NK-92 (cell line): Measurements from ENCODE around the gene KIF1A.

Experiments used
- DNase-seq: peaks from one replicate; lab custom pipeline; 2025; ENCODE audit not compliant: unreplicated experiment; lab: John Stamatoyannopoulos, UW

KIF1A gene

GRCh38 chr2:240799033-240799820 lies 20.8 kb downstream of the KIF1A start:
- no peak for DNase-seq

- DNase-seq: no peak
Measured at GRCh38 chr2:240798327-240798905, 21.6 kb downstream of the KIF1A start.

GRCh38 chr2:240797914-240798313 lies 22.1 kb downstream of the KIF1A start:
- no peak for DNase-seq

DNA sequence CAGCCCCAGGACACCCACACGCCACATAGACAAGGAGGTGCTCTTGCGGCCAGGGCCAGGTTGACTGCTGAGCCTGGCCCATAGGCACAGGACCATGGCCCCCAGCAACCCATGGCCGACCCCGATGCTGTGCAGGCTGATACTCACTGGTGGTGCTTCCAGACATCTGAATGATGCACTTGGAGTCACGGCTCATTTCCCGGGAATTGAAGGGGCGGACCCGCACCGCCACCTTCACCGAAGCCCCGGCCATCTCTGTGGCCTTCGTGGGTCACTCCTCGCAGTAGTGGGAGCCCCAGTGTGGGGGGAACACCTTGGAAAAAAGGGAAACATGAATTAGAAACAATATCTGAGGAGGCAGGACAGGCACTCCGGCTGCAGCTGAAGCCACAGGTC lies 22.5 kb downstream of the KIF1A start:
- DNase-seq: no peak

- DNase-seq: no peak
Measured at GRCh38 chr2:240796543-240797499, 23.2 kb downstream of the KIF1A start.

DNA sequence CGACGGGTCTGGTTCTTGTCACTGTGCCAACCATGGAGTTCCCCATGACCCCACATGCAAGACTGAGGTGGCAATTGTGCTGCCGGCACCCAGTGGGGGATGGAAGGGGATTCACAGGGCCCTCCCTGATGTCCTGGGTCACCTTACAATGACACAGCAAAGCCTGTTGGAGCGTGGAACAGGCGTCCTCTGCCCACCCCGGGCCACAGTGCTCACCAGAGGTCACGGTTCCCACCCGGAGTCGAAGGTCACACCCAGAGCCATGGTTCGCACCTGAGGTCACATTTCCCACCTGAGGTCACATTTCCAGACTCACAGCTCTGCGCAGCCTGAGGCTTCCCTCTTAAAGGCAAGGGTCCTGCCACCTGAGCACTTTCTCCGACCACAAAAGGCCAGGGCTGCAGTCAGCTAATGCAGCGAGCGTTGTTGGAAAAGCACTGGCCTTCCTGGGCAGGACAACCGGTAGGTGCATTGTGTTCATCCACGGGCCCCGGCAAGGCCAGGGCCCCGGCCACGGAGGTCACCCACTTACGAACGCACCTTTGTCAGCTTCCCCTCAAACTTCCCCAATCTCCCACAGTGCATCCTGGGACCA lies 24.0 kb downstream of the KIF1A start:
- no peak for DNase-seq

DNA sequence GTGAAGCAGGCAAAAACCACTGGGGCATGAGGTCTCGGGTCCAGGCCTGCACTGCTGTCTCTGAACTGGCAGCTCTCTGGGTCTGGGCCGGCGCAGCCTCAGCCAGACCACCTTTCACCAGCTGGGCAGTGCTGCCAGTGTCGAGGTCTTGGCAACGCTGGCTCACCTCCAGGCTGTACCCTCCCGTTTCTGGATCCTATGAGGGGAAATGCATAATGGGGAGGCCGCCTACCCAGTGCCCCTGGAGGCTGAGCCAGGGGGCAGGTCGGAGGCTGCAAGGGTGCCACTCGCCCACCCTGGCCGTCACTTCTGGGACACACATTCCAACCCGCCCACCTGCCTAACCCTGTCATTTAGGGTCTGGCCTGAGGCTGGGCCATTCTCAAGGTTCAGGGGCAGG lies 24.6 kb downstream of the KIF1A start:
- no peak for DNase-seq

DNA sequence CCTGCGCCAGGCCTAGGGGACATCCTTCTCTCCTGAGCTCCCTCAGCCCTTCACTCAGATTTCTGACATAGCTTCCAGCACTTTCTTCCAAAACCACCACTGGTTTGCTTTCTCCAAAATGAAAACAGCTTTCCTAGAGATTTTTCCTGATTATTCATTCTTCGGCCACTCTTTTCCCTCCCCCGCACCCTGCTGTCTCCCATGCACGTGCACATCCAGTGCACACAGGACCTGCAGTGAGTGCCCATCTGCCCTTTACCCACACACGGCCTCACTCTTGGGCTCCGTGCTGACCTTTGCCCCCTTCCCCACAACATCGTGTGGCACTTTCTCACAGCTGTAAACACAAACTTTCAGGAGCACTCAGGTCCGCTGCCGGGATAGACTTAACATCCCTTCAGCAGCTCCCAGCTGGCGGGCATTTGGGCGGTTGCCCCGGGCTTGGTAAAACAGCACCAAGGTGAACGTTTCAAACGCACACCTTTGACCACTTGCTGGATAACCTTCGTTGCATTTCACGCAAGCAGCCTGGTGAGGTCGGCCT lies 25.8 kb downstream of the KIF1A start:
- no peak for DNase-seq

DNA sequence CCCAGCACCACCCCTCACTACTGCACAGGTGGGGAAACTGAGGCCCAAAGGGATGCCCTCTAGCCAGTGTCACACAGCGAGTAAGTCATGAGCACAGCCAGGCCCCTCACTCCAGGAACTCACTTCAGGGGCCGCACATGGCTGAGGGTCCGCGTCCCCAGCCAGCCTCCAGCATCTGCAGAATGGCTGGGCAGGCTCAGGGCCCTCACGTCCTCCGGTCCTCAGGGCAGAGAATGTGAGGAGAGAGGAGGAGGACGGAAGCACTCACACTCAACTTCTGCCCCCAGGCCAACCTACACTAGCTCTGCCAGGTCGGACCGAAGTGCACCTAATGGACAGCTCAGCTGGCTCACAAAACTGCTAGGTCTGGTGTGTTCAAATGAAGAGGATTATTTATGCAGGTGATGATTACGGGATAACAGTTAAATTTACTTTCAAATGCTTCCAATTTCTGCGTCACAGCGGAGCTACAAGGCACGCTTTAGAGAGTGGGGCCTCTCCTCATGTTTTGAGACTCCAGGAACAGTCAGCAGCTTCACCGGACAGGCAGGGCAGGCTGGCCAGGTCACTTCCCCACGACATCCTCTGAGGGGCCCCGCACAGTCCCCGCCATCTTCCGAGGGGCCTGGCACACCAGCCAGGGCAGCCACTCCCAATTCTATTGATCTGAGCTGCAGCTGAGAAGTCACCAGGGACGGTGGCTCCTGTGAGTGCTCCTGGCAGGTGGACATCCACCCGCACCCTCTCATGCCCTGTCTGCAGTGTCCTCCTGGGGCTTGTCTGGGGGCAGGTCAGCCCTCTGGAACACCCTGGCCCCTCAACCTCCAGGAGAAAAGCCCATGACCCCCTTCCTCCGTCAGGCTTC lies 26.5 kb downstream of the KIF1A start:
- no peak for DNase-seq

DNA sequence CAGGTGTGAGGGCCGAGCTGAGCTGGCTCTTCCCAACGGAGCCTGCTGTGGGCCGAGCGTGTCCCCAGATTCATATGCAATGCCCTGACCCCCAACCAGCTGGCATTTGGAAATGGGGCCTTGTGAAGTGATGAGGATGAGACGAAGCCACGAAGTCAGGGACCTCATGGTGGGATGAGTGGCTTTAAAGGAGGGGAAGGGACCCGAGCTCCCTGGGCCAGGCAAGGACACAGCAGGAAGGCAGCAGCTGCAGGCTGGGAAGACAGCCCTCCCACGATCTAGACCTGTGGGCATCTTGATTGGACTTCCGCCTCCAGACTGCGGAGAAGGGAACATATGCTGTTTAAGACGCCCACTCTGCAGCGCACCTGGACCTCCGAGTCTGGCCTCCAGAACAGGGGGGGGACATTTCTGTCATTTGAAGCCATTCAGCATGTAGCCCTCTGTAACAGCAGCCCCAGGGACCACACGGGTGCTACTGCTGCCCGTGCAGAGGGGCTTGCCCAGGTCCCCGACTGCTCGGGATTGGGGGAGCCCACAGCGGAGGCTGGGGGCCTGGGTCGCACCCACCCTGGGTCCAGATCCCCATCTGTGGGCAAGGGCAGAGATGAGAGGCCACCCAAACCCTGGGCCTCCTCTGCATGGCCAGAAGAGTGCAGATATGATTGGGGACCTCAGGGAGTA lies 27.2 kb downstream of the KIF1A start:
- DNase-seq: no peak

DNA sequence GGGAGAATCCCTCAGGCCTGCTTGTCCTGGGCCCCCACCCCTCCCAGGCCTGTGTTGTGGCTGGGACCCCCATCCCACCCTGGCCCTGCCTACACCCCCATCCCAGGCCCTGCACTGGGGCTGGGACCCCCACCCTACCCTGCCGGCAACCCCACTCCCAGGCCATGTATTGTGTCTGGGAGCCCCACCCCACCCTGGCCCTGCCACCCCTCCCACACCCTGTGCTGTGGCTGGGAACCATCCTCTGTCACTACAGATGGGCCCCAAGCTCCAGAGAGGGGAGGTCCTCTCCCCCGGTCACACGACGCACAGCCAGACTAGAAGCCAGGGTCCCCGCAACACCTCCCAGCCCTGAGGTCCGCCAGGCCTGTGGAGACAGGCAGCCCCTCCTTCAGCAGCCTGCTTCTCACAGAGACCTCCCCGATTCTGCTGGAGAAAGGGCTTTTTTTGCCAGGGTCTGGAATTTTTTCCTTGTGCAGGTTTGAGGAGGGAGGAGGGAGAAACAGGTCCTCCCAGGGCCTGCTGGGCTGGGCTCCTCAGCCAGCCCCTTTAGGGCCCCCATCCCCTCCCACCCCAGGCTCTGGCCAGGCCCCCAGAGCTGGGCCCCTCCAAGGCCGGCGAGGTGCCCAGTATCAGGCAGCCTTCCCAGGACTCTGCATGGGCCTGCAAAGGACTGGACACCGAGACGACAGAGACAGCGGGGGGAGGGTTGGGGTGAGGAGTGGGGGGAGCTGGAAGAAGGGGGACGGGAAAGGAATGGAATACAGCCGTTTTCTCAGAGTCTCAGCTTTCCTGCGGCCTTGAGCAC lies 28.0 kb downstream of the KIF1A start:
- no peak for DNase-seq

DNA sequence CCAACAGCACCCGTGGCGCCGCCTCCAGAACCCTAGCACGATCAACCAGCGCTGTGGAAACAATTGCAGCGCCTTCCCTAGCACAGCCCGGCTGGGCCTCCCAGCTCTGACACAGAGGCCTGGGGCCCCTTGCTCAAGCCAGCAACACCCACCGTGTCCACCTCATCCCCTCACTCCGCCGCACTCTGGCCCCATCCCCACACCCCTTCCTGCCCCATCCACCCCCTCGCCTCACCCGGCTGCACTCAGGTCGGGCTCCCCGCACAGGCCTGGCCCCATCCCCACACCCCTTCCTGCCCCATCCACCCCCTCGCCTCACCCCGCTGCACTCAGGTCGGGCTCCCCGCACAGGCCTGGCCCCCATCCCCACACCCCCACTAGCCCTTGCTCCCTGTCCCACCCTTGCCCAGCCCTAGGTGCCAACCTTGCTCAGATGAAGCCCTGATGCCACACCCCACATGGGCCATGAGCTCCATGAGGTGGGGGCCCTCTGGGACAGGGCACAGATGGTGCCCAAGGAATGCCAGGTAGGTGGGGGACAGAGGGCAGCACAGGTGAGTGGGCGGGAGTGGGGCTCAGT lies 28.7 kb downstream of the KIF1A start:
- no peak for DNase-seq

DNA sequence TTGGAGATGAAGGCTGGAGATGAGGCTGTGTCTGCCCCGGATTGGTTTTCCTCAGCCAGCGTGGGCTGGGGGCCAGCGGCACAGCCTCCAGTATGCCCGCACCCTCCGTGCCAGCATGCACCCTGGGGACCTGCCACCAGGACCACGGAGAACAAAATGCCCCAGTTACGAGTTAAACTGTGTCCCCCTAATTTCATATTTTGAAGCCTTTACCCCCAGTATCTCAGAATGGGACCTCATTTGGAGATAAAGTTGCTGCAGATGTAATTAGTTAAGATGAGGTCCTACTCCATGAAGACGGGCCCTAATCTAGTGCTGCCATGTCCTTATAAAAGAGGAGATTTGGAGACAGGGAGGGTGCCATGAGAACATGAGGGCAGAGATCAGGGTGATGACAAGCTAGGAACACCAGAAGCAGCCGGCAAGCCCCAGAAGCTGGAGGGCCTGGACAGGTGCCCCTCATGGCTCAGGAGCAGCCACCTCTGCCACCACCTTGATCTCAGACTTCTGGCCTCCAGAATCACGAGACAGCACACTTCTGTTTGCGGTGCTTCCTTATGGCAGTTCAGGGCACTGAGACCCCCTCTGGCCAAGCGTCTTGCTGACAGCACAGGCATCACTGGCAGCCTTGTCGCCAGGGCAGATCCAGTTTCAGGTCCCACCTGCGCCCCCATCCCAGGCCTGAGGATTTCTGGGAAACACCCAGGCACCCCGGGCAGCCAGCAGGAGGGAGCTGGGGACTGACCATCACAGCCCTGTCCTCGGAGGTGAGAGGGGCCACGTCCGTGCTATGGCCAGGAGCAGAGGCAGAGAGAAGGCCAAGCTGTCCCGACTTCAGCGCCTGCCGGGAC lies 29.4 kb downstream of the KIF1A start:
- DNase-seq: no peak

GRCh38 chr2:240789501-240790369 lies 30.3 kb downstream of the KIF1A start:
- no peak for DNase-seq

- no peak for DNase-seq
Measured at GRCh38 chr2:240789051-240789453, 31.0 kb downstream of the KIF1A start.

DNA sequence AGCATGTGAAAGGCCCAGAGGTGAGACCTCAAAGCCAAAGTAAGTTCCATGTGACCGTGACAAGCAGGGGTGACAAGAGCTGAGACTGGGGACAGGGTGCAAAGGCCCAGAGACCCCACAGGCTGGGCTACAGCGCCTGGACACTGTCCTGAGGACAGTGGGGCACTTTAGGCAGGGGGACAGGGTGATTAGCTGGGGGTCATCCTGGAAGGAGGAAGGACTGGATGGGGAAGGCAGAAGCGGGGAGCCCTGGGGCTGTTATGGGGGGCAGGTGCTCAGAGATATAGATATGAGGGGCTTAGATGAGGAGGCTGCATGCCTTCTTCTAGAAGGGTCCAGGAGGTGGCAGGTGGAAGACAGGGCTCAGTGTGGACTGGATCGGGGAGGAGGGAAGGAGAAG lies 31.5 kb downstream of the KIF1A start:
- DNase-seq: no peak
